Measurements from ENCODE around the gene RASAL1.

Gene RASAL1

DNA sequence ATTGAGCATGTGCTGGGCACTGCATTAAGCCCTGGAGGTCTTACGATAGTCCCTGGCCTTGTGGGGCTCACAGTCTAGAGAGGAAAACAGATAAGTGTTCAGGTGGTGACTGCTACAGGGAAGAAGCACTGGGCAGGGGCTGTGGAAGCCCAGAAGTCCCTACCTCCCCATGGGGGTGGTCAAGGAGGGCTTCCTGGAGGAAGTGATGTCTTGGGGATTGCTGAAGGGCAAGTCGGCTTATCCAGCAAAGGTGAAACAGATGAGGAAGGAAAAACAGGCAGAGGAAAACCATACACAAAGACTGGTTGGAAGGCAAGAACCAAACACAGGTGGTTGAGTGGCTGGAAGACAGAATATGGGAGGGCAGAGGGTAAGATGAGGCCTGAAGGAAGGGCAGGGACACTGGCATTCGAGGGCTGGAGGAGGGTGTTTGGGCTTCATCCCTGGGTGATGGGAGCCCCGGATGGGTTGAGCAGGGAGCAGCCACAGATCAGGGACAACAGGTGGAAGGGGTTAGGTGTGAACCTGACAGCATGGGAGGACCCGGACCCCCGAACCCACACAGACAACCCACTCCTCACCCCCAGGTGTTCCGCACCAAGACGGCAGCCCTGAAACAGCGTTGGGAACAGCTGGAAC lies 16.8 kb upstream of the RASAL1 start:
- TF ChIP-seq YY1 (IDR thresholded peaks at IDR 0.05; ENCODE audit: low read depth) (no peak), ZBTB7A (IDR thresholded peaks at IDR 0.05; ENCODE audit: low read depth) (no peak), NFIC (IDR thresholded peaks at IDR 0.05) (no peak), FOXM1 (IDR thresholded peaks at IDR 0.05; ENCODE audit: borderline replicate concordance, low read depth) (no peak), TEAD4 (IDR thresholded peaks at IDR 0.05) (no peak), RAD21 (IDR thresholded peaks at IDR 0.05; ENCODE audit: low read depth) (no peak), TCF12 (IDR thresholded peaks at IDR 0.05; ENCODE audit: low read depth) (no peak), TAF1 (IDR thresholded peaks at IDR 0.05; ENCODE audit: low read depth) (no peak), CREB1 (IDR thresholded peaks at IDR 0.05; ENCODE audit: low read depth) (no peak), CEBPB (IDR thresholded peaks at IDR 0.05) (no peak), EGR1 (IDR thresholded peaks at IDR 0.05) (no peak)
- TF ChIP-seq, protein P1, sequence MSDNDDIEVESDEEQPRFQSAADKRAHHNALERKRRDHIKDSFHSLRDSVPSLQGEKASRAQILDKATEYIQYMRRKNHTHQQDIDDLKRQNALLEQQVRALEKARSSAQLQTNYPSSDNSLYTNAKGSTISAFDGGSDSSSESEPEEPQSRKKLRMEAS (IDR thresholded peaks at IDR 0.05), result no peak
- TF ChIP-seq, protein P2, sequence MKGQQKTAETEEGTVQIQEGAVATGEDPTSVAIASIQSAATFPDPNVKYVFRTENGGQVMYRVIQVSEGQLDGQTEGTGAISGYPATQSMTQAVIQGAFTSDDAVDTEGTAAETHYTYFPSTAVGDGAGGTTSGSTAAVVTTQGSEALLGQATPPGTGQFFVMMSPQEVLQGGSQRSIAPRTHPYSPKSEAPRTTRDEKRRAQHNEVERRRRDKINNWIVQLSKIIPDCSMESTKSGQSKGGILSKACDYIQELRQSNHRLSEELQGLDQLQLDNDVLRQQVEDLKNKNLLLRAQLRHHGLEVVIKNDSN (IDR thresholded peaks at IDR 0.05), result no peak
- TF ChIP-seq, protein P3, sequence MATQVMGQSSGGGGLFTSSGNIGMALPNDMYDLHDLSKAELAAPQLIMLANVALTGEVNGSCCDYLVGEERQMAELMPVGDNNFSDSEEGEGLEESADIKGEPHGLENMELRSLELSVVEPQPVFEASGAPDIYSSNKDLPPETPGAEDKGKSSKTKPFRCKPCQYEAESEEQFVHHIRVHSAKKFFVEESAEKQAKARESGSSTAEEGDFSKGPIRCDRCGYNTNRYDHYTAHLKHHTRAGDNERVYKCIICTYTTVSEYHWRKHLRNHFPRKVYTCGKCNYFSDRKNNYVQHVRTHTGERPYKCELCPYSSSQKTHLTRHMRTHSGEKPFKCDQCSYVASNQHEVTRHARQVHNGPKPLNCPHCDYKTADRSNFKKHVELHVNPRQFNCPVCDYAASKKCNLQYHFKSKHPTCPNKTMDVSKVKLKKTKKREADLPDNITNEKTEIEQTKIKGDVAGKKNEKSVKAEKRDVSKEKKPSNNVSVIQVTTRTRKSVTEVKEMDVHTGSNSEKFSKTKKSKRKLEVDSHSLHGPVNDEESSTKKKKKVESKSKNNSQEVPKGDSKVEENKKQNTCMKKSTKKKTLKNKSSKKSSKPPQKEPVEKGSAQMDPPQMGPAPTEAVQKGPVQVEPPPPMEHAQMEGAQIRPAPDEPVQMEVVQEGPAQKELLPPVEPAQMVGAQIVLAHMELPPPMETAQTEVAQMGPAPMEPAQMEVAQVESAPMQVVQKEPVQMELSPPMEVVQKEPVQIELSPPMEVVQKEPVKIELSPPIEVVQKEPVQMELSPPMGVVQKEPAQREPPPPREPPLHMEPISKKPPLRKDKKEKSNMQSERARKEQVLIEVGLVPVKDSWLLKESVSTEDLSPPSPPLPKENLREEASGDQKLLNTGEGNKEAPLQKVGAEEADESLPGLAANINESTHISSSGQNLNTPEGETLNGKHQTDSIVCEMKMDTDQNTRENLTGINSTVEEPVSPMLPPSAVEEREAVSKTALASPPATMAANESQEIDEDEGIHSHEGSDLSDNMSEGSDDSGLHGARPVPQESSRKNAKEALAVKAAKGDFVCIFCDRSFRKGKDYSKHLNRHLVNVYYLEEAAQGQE (IDR thresholded peaks at IDR 0.05; ENCODE audit: low read depth), result no peak

DNA sequence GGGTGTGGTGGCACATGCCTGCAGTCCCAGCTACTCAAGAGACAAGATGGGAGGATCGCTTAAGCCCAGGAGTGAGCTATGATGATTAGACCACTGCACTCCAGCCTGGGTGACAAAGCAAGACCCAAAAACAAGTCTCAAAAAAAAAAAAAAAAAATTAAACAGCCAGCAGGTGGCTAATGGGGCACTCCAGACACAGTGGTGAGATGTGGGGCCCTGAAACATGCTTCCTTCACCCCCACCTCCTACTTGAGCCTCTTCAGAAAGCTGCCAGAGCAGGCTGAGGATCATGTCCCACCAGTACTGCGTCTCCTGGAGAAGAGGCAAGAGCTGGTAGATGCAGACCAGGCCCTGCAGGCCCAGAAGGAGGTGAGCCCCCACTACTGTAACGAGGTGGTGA lies 16.1 kb upstream of the RASAL1 start:
- TF ChIP-seq, protein P3 (IDR thresholded peaks at IDR 0.05; ENCODE audit: low read depth), result no peak
- TF ChIP-seq RAD21 (IDR thresholded peaks at IDR 0.05; ENCODE audit: low read depth), result no peak
- TF ChIP-seq TCF12 (IDR thresholded peaks at IDR 0.05; ENCODE audit: low read depth), result no peak
- TF ChIP-seq EP300 (IDR thresholded peaks at IDR 0.05; ENCODE audit: borderline replicate concordance), result no peak
- no peak for TF ChIP-seq YY1 (IDR thresholded peaks at IDR 0.05; ENCODE audit: low read depth)
- no peak for TF ChIP-seq FOXM1 (IDR thresholded peaks at IDR 0.05; ENCODE audit: borderline replicate concordance, low read depth)
- no peak for TF ChIP-seq TEAD4 (IDR thresholded peaks at IDR 0.05)
- no peak for TF ChIP-seq EGR1 (IDR thresholded peaks at IDR 0.05)
- no peak for TF ChIP-seq ZBTB7A (IDR thresholded peaks at IDR 0.05; ENCODE audit: low read depth)
- TF ChIP-seq, protein P2 (IDR thresholded peaks at IDR 0.05), result no peak
- no peak for TF ChIP-seq CREB1 (IDR thresholded peaks at IDR 0.05; ENCODE audit: low read depth)
- TF ChIP-seq, protein P1 (IDR thresholded peaks at IDR 0.05), result no peak
- TF ChIP-seq NFIC (IDR thresholded peaks at IDR 0.05), result no peak
- no peak for TF ChIP-seq TAF1 (IDR thresholded peaks at IDR 0.05; ENCODE audit: low read depth)
- no peak for TF ChIP-seq CEBPB (IDR thresholded peaks at IDR 0.05)

DNA sequence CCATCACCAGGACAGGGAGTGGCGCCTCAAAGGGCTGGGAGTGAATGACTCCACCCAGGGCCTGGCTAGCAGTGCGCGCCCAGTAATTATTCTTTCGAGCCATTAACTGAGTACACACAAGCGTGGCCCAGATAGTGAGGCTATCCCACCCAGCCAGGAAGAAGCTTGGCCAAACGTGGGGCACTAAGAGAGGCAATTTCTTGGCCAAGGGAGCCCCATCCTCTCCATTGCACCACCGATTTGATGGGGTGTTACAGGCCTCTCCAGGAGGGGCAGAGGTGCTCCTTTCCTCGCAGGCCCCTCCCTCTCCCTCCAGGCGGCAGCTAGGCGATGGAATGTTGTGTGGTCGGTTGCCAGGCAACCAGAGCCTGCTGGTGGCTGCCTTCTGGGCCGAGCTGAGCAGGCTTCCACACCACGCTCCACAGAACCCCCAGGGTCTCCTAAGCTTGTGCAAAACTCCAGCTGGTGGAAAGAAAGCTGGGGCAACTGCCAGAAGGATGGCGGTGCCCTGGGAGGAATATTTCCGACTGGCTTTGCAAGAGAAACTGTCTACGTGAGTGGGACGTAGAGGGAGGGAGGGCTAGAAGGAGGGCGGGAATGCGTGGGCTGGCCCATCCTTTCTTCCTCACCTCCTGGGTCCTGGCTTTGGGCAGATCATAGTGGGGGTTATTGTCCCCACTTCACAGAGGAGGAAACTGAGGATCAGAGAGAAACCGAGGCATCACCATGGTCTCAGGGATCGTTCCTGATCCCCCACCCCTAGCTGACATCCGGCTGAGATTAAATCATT lies 14.0 kb upstream of the RASAL1 start, which contains the start of gene CFAP73:
Gene CFAP73, plus strand, starts transcription at position 364 of the 790 bp plus-strand sequence. Its CDS starts 134 bp downstream, at position 498.
- TF ChIP-seq FOXM1 (IDR thresholded peaks at IDR 0.05; ENCODE audit: borderline replicate concordance, low read depth), result no peak
- no peak for TF ChIP-seq EP300 (IDR thresholded peaks at IDR 0.05; ENCODE audit: borderline replicate concordance)
- TF ChIP-seq, protein P1 (IDR thresholded peaks at IDR 0.05), result peak; percentile 44; the same call in 1 of the 2 replicates
- TF ChIP-seq ZBTB7A (IDR thresholded peaks at IDR 0.05; ENCODE audit: low read depth), result no peak; the same call in 1 of the 2 replicates
- TF ChIP-seq TEAD4 (IDR thresholded peaks at IDR 0.05), result peak; percentile 49
- TF ChIP-seq EGR1 (IDR thresholded peaks at IDR 0.05), result peak; percentile 73
- no peak for TF ChIP-seq CEBPB (IDR thresholded peaks at IDR 0.05)
- TF ChIP-seq, protein P3 (IDR thresholded peaks at IDR 0.05; ENCODE audit: low read depth), result no peak
- TF ChIP-seq TCF12 (IDR thresholded peaks at IDR 0.05; ENCODE audit: low read depth), result no peak
- no peak for TF ChIP-seq NFIC (IDR thresholded peaks at IDR 0.05)
- TF ChIP-seq RAD21 (IDR thresholded peaks at IDR 0.05; ENCODE audit: low read depth), result no peak

All from Ishikawa (cell line).